A549 treated with AZD2906 at 1 μM for 4 hours (cell line): ENCODE data around the gene URM1. TPM values are rescaled to one million over a fixed set of nuclear protein-coding genes. Genes with fewer than 3 reads are reported as not detected.

Experiments used
- total RNA-seq: library from RNA; stranded (reverse); fragments of 200-300 nt; extraction: Qiagen RNA extraction; gene quantifications from 5 replicates; pipeline ENCODE4 v1.2.3, GENCODE V29; 2022

Gene URM1
- total RNA-seq = 68.1 to 87.1 TPM (median 84.3 TPM) in 5 replicates

DNA sequence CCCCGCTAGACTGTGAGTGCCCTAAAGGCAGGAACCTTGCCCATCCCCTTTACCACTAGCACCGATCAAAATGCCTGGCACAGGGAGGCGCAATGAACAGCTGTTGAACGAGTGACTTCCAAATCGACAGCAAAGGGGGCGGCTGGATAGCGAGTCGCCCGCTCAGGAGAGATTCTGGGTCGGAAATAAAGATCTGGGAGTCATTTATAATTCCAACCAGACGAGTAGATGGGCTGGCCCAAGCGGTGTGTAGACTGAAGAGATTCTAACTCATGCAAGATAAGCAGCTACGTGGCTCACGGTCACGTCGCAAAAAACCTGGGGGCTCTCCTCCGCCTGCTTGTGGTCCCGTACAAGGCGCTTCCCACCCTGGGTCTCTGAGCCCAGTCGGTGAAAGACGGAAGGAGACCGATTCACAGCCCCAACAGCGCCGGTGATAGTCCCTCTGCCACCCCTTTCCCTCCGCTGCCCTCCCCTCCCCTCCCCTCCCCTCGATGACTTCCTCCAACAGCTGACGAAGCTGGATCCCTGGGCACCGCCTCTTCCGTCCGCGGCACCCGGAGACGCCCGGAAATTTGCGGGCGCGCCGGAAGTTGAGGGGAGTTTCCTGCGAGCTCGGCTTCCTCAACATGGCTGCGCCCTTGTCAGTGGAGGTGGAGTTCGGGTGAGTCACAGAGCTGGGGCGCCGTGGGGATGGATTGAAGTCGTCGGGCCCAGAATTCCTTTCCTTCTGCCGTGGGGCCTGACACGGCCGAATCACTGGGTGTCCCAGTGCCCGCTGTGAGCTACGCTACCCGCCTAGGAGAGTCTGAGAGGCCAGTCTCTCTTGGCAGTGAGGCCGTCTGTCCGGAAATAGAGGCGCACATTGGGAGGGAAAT lies at the start of gene URM1:
URM1 (plus strand) TSS at position 623 of the 878 bp plus-strand sequence; CDS start at position 630, 7 bp downstream.

GRCh38 chr9:128322404-128323211 lies 48.6 kb upstream of the URM1 start, which contains the start of the genes COQ4 and TRUB2:
Gene COQ4, plus strand, starts transcription at chr9:128322839. Its CDS starts 20 bp downstream, at chr9:128322859.
Gene TRUB2, minus strand, starts transcription at chr9:128322447. Its CDS starts 39 bp downstream, at chr9:128322408.

DNA sequence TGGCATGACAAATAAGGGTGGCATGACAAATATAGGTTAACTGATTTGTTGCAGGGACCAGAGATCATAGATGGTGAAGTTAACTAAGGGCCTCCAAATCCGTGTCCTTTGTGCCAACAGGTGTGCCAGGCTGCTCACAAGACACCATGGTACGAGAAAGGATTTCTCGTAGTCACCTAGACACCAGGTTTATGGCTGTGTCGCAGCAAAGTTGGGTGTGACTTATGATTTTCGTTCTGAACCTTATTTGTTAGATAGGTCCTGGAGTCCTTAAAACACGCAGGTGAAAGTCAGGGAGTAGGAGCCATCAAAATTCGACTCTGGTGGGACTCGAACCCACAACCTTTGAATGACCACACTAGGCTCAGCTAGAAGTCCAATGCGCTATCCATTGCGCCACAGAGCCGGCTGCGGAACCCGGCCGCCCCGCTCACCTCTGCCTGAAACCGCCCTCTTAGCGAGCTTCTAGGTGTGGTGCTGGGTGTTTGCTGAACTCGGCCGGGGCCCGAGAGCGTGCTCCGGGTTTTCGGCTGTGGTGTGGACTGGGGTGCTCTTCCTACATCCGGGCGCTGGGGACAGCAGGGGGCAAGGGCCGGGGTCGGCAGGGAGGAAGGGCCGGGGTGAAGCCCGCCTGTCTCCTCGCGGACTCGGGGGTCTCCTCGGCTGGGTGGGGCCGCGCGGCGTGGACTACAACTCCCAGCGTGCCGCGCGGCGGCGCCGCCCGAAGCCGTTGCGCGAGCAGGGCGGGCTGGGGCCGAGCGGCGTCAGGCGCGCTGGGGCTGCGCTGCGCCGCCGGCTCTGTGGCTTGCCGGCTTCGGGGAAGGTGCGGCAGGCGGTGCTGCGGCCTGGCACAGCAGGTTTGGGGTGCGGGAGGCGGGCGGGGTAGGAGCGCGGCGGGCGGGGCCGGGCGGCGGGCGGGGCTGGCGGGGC lies 31.1 kb upstream of the URM1 start, which contains the start of gene SLC27A4:
SLC27A4 (plus strand) TSS at position 767 of the 930 bp plus-strand sequence. CDS start 2,606 bp downstream, outside the sequence.

DNA sequence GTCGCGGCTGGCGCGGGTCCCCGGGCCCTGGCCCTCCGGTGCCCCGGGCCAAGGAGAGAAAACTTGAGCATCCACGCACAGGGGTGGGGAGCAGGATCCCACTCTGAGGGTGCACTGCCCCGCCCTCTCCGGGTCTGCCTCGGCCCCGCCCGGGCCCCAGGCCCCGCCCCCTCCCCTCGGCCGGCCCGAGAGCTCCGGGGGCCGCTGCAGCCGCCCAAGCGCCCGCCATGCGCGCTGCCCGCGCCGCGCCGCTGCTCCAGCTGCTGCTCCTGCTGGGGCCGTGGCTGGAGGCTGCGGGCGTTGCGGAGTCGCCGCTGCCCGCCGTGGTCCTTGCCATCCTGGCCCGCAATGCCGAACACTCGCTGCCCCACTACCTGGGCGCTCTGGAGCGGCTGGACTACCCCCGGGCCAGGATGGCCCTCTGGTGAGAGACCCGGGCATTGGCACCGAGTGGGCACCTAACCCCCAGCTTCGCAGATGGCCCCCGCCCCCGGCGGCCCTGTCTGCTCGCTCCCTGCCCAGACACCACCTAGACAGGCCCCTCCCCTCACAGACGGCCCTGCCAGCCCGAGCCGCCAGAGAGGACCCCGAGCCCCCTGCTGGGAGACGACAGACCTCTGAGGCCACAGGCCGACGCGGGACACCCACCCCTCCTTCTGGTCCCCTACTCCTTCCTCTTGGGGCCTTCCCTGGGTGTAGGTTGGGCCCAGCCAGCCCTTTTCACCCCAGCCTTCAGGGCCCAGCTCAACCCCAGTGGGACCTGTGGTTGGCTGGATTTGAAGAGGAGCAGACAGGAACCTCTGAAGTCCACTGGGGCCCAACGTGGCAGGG lies 49.7 kb downstream of the URM1 start, which contains the start of gene CERCAM:
CERCAM (plus strand) TSS at position 207 of the 831 bp plus-strand sequence; CDS start at position 228, 21 bp downstream.

Other genes starting within 250 kb of the URM1 start
- gene PTGES2, start 243.6 kb upstream of the URM1 start, total RNA-seq = 78.5 to 99.8 TPM (median 99.1 TPM) in 5 replicates
- 3.3 to 6.9 TPM (median 3.6 TPM) in 5 replicates for gene LCN2, start 221.9 kb upstream of the URM1 start, total RNA-seq
- gene BBLN, start 211.1 kb upstream of the URM1 start, total RNA-seq = 39.5 to 74.4 TPM (median 67.3 TPM) in 5 replicates
- gene CIZ1, start 179.8 kb upstream of the URM1 start, total RNA-seq = 64.7 to 91.5 TPM (median 81.8 TPM) in 5 replicates
- 78.9 to 89.5 TPM (median 83.5 TPM) in 5 replicates for gene DNM1, start 168.0 kb upstream of the URM1 start, total RNA-seq
- 43.1 to 47.7 TPM (median 46.4 TPM) in 5 replicates for gene GOLGA2, start 95.4 kb upstream of the URM1 start, total RNA-seq
- 36.5 to 45.8 TPM (median 43.0 TPM) in 5 replicates for gene SWI5, start 95.1 kb upstream of the URM1 start, total RNA-seq
- gene TRUB2, start 48.9 kb upstream of the URM1 start, total RNA-seq = 40.9 to 49.1 TPM (median 46.8 TPM) in 5 replicates
- gene COQ4, start 48.5 kb upstream of the URM1 start, total RNA-seq = 52.2 to 61.8 TPM (median 58.9 TPM) in 5 replicates
- 37.3 to 49.5 TPM (median 45.2 TPM) in 5 replicates for gene SLC27A4, start 30.8 kb upstream of the URM1 start, total RNA-seq
- gene CERCAM, start 49.5 kb downstream of the URM1 start, total RNA-seq = 34.2 to 41.0 TPM (median 36.2 TPM) in 5 replicates
- 21.7 to 26.4 TPM (median 23.6 TPM) in 5 replicates for gene ODF2, start 84.6 kb downstream of the URM1 start, total RNA-seq
- gene GLE1, start 133.3 kb downstream of the URM1 start, total RNA-seq = 26.5 to 29.0 TPM (median 28.3 TPM) in 5 replicates
- gene SPTAN1, start 181.2 kb downstream of the URM1 start, total RNA-seq = 129 to 153 TPM (median 147 TPM) in 5 replicates